ENCODE measurements around the gene MACROD1. TPM values are rescaled to one million over a fixed set of nuclear protein-coding genes. Genes with fewer than 3 reads are reported as not detected.

Gene MACROD1
- total RNA-seq, 1 donor from 2014 or later = 26.5 TPM

Other genes with a start within 250 kb of the MACROD1 start
- not detected for gene RCOR2, start 248.9 kb downstream of the MACROD1 start, total RNA-seq
- gene NAA40, start 227.1 kb downstream of the MACROD1 start, total RNA-seq = 3.1 TPM
- 520 TPM for gene COX8A, start 191.5 kb downstream of the MACROD1 start, total RNA-seq
- 89.4 TPM for gene OTUB1, start 179.7 kb downstream of the MACROD1 start, total RNA-seq
- gene FLRT1, start 130.2 kb downstream of the MACROD1 start, total RNA-seq = 10.3 TPM
- 77.7 TPM for gene STIP1, start 20.1 kb upstream of the MACROD1 start, total RNA-seq
- gene FERMT3, start 40.6 kb upstream of the MACROD1 start, total RNA-seq = 55.2 TPM
- gene TRPT1, start 60.1 kb upstream of the MACROD1 start, total RNA-seq = 224 TPM
- gene NUDT22, start 60.2 kb upstream of the MACROD1 start, total RNA-seq = 158 TPM
- 43.1 TPM for gene DNAJC4, start 64.4 kb upstream of the MACROD1 start, total RNA-seq
- gene VEGFB, start 68.5 kb upstream of the MACROD1 start, total RNA-seq = 188 TPM
- 17.7 TPM for gene FKBP2, start 75.0 kb upstream of the MACROD1 start, total RNA-seq
- gene PPP1R14B, start 80.8 kb upstream of the MACROD1 start, total RNA-seq = 85.7 TPM
- 54.0 TPM for gene PLCB3, start 85.4 kb upstream of the MACROD1 start, total RNA-seq
- 175 TPM for gene BAD, start 118.6 kb upstream of the MACROD1 start, total RNA-seq
- gene GPR137, start 119.7 kb upstream of the MACROD1 start, total RNA-seq = 3.9 TPM
- not detected for gene KCNK4, start 125.2 kb upstream of the MACROD1 start, total RNA-seq
- gene CATSPERZ, start 134.2 kb upstream of the MACROD1 start, total RNA-seq = not detected
- gene ESRRA, start 139.4 kb upstream of the MACROD1 start, total RNA-seq = 53.4 TPM
- 384 TPM for gene TRMT112, start 151.4 kb upstream of the MACROD1 start, total RNA-seq
- 153 TPM for gene PRDX5, start 152.0 kb upstream of the MACROD1 start, total RNA-seq
- gene CCDC88B, start 174.1 kb upstream of the MACROD1 start, total RNA-seq = 5.1 TPM
- gene RPS6KA4, start 193.0 kb upstream of the MACROD1 start, total RNA-seq = 81.5 TPM

Data from ascending aorta (tissue), 1 donor.